Fibroblast of lung (primary cell): Measurements from ENCODE around the gene GNAZ. TPM values are rescaled to one million over a fixed set of nuclear protein-coding genes. Genes with fewer than 3 reads are reported as not detected.

Experiments used
- DNase-seq, 2 donors: peaks; one replicate each; pipeline versions ENCODE4 v3.0.0 to v3.0.0-alpha.2; 2010; ENCODE audit warnings: low read depth in 2 of 2
- H2AFZ ChIP-seq: 2 replicates; pipeline ENCODE4 v1.5.1; 2012; ENCODE audit warnings: low read length, control low read depth, inconsistent platforms
- H3K27ac ChIP-seq: 2 replicates; pipeline ENCODE4 v1.5.1; 2011; ENCODE audit warnings: low read length, control low read depth; ENCODE audit not compliant: insufficient read depth
- H3K27me3 ChIP-seq: 2 replicates; pipeline ENCODE4 v1.5.1; 2011; ENCODE audit warnings: mild to moderate bottlenecking, low read length; ENCODE audit not compliant: control insufficient read depth, insufficient read depth
- H3K36me3 ChIP-seq: 2 replicates; pipeline ENCODE4 v1.5.1; 2011; ENCODE audit warnings: low read length; ENCODE audit not compliant: control insufficient read depth, insufficient read depth
- H3K4me1 ChIP-seq: 2 replicates; pipeline ENCODE4 v1.5.1; 2011; ENCODE audit warnings: low read length; ENCODE audit not compliant: control insufficient read depth, insufficient read depth; ENCODE audit errors: extremely low read depth
- H3K4me2 ChIP-seq: 2 replicates; pipeline ENCODE4 v1.5.1; 2011; ENCODE audit warnings: low read length, control low read depth; ENCODE audit not compliant: insufficient read depth; ENCODE audit errors: extremely low read depth
- H3K4me3 ChIP-seq, 4 experiments: fragments of 200-600 bp in 1 of 4; sonication (generic) in 1 of 4; replicated peaks in 1 of 4; 2 replicates each; pipeline ENCODE4 v1.5.1; 2011 to 2016; ENCODE audit warnings: low read length in 4 of 4, low read depth in 3 of 4, mild to moderate bottlenecking in 3 of 4, control low read depth in 2 of 4, inconsistent platforms in 1 of 4, mixed read lengths in 1 of 4; ENCODE audit not compliant: insufficient read depth in 1 of 4; ENCODE audit errors: control extremely low read depth in 1 of 4
- H3K79me2 ChIP-seq: 2 replicates; pipeline ENCODE4 v1.5.1; 2012; ENCODE audit warnings: mild to moderate bottlenecking, low read length, inconsistent platforms; ENCODE audit not compliant: control insufficient read depth, insufficient read depth
- H3K9ac ChIP-seq: 2 replicates; pipeline ENCODE4 v1.5.1; 2011; ENCODE audit warnings: mild to moderate bottlenecking, low read length, control low read depth; ENCODE audit not compliant: insufficient read depth
- H3K9me3 ChIP-seq: 2 replicates; pipeline ENCODE4 v1.5.1; 2012; ENCODE audit warnings: low read depth, low read length; ENCODE audit not compliant: control insufficient read depth, insufficient read depth
- H4K20me1 ChIP-seq: 2 replicates; pipeline ENCODE4 v1.5.1; 2011; ENCODE audit warnings: low read length; ENCODE audit not compliant: control insufficient read depth, insufficient read depth; ENCODE audit errors: extremely low read depth
- CTCF ChIP-seq, 2 donors: IDR thresholded peaks in 1 of 2; conservative IDR thresholded peaks in 1 of 2; 1 replicate in 1 of 2; 2 replicates in 1 of 2; pipeline ENCODE4 v1.5.1; 2011 to 2012; ENCODE audit warnings: low read length in 2 of 2, control low read depth in 1 of 2, inconsistent platforms in 1 of 2, low read depth in 1 of 2, mild to moderate bottlenecking in 1 of 2
- EZH2 ChIP-seq: IDR thresholded peaks from 2 replicates; pipeline ENCODE4 v1.5.1; 2012; ENCODE audit warnings: low read length, control low read depth, mild to moderate bottlenecking; ENCODE audit errors: missing control alignments
- polyA plus RNA-seq, 2 donors: library from polyadenylated mRNA; depleted of rRNA in 1 of 2; stranded (reverse) in 1 of 2; unstranded in 1 of 2; fragments of >200 nt; gene quantifications; 2 replicates each; pipeline ENCODE4 v1.2.1, GENCODE V29; 2011 to 2012; ENCODE audit warnings: missing spikeins in 1 of 2
- total RNA-seq: library from RNA; depleted of rRNA; stranded (reverse); fragments of >200 nt; gene quantifications from 2 replicates; pipeline ENCODE4 v1.2.1, GENCODE V29; 2014

GNAZ gene
- total and polyA plus RNA-seq, 2 donors (not counting 1 experiment from before 2014, with no cell fraction given) = 0.22 to 1.7 TPM

- H4K20me1 ChIP-seq = no peaks in the 10 kb centered on the region
- no peaks in the 10 kb centered on the region for H3K36me3 ChIP-seq
- no peaks in the 10 kb centered on the region for H3K27me3 ChIP-seq
- no peak for TF ChIP-seq EZH2
- TF ChIP-seq CTCF (conservative IDR thresholded peaks at IDR 0.05 in 1 of 2, IDR thresholded peaks at IDR 0.05 in 1 of 2; ENCODE audit: low read depth in 1 of 2, low read length in 2 of 2) = no peak
- H3K9me3 ChIP-seq = no peaks in the 10 kb centered on the region
- H3K4me2 ChIP-seq = no peak overlapping the region
- H2AFZ ChIP-seq = no peak overlapping the region
- no peak overlapping the region for H3K4me3 ChIP-seq
- H3K79me2 ChIP-seq = no peaks in the 10 kb centered on the region
- H3K27ac ChIP-seq = no peak overlapping the region
- no peak overlapping the region for H3K9ac ChIP-seq
- no peaks in the 10 kb centered on the region for H3K4me1 ChIP-seq
- DNase-seq = no peak
Observed at GRCh38 chr22:23106344-23106743, 36.0 kb downstream of the GNAZ start.

DNA sequence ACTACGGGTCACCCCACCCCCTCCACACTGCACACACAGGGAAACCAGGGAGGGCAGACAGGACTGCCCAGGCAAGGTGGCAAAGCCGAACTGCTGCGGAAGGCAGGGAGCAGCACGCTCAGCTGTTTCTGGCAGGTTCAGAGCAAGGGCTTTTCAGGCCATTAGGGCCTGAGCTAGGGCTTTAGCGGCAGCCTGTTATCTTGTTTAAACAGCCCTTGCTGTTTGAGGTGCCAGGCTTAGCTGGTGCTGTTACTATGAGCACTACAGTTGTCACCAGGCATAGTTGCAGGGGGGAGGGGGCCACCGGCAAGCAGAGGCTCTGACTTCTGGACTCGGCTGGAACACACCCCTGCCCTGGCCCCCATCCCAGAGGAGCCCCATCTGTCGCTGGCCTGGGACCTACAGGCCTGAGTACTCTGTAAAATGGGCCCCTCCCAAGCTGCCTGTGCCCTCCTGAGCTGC is 36.6 kb downstream of the GNAZ start:
- no peaks in the 10 kb centered on the region for H3K4me1 ChIP-seq
- no peak overlapping the region for H3K9ac ChIP-seq
- no peaks in the 10 kb centered on the region for H3K79me2 ChIP-seq
- no peaks in the 10 kb centered on the region for H3K9me3 ChIP-seq
- H3K4me2 ChIP-seq = no peak overlapping the region
- no peak for TF ChIP-seq CTCF (conservative IDR thresholded peaks at IDR 0.05 in 1 of 2, IDR thresholded peaks at IDR 0.05 in 1 of 2; ENCODE audit: low read depth in 1 of 2, low read length in 2 of 2)
- TF ChIP-seq EZH2 = no peak
- no peaks in the 10 kb centered on the region for H4K20me1 ChIP-seq
- H3K4me3 ChIP-seq = no peak overlapping the region
- H3K27ac ChIP-seq = no peak overlapping the region
- no peak for DNase-seq
- H2AFZ ChIP-seq = no peak overlapping the region
- no peaks in the 10 kb centered on the region for H3K36me3 ChIP-seq
- H3K27me3 ChIP-seq = no peaks in the 10 kb centered on the region

GRCh38 chr22:23107487-23108248 is 37.3 kb downstream of the GNAZ start:
- Histone ChIP-seq H4K20me1 (no peaks in the 10 kb centered on the region), H3K79me2 (no peaks in the 10 kb centered on the region), H3K4me2 (no peak overlapping the region), H3K36me3 (no peaks in the 10 kb centered on the region), H3K27ac (no peak overlapping the region), H2AFZ (no peak overlapping the region), H3K27me3 (no peaks in the 10 kb centered on the region), H3K4me3 (no peak overlapping the region), H3K4me1 (no peaks in the 10 kb centered on the region), H3K9ac (no peak overlapping the region), H3K9me3 (no peaks in the 10 kb centered on the region)
- TF ChIP-seq EZH2 (no peak), CTCF (conservative IDR thresholded peaks at IDR 0.05 in 1 of 2, IDR thresholded peaks at IDR 0.05 in 1 of 2; ENCODE audit: low read depth in 1 of 2, low read length in 2 of 2) (no peak)
- DNase-seq = no peak
